Measurements from ENCODE around the gene MRPL49.

The MRPL49 gene

DNA sequence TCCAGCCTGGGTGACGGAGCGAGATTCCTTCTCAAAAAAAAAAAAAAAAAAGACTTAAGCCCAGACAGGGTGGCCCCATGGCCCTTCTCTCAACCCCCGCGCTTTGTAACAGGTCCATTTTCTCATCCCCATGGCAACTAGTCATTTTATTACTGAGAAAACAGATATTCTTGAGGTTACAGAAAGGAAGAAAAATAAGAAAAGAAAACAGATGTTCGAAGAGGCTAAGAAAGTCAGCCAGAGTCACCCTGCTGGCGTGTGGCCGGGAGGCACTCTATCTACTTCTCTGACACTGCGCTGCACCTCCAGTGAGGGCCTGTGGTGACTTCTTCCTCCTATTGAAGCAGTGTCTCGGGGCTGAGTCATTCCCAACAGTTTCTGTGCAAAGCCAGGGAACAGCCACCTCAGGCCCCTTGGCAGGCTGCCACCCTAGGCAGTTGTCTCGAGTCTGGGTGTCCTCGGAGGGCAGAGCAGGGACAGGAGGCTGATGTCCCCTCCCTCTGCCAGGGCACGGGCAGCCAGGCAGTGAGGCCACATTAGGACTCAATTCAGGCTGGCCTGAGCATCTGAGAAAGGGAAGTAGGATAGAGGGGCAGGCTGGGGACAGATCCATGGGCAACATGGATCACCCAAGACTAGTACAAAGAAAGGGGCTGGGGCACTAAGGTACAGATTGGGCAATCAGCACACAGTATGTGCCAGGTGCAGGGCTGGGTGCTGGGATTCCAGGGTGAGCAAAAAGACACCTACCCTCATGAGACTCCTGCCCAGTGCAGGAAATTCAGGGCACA is 28.6 kb downstream of the MRPL49 start:
- FAIRE-seq (peak; percentile 69), DNase-seq (ENCODE audit: insufficient read length, low spot score) (peak; percentile 87)
- peak; percentile 28; the same call in 1 of the 2 replicates for TF ChIP-seq POLR2A (IDR thresholded peaks at IDR 0.05; ENCODE audit: low read depth, low read length)

GRCh38 chr11:65151331-65151899 is 29.3 kb downstream of the MRPL49 start:
- TF ChIP-seq POLR2A (IDR thresholded peaks at IDR 0.05; ENCODE audit: low read depth, low read length): no peak
- no peak for DNase-seq (ENCODE audit: insufficient read length, low spot score)
- no peak for FAIRE-seq

GRCh38 chr11:65152122-65152521 is 30.0 kb downstream of the MRPL49 start:
- DNase-seq (ENCODE audit: insufficient read length, low spot score): no peak
- no peak for FAIRE-seq
- TF ChIP-seq POLR2A (IDR thresholded peaks at IDR 0.05; ENCODE audit: low read depth, low read length): no peak

DNA sequence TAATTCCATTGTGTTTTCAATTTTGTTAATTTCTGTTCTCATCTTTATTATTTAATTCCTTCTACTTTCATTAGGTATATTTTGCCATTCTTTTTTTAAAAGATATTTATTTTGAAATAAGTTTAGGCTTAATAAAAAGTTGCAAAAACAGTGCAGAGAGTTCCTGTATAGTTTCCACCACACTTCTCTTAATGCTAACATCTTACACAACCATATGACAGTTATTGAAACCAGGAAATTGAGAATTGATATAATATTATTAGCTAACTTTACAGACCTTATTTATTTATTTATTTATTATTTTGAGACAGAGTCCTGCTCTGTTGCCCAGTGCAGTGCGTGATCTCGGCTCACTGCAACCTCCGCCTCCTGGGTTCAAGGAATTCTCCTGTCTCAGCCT is 34.1 kb downstream of the MRPL49 start:
- FAIRE-seq (no peak), DNase-seq (ENCODE audit: insufficient read length, low spot score) (no peak)
- no peak for TF ChIP-seq POLR2A (IDR thresholded peaks at IDR 0.05; ENCODE audit: low read depth, low read length)

DNA sequence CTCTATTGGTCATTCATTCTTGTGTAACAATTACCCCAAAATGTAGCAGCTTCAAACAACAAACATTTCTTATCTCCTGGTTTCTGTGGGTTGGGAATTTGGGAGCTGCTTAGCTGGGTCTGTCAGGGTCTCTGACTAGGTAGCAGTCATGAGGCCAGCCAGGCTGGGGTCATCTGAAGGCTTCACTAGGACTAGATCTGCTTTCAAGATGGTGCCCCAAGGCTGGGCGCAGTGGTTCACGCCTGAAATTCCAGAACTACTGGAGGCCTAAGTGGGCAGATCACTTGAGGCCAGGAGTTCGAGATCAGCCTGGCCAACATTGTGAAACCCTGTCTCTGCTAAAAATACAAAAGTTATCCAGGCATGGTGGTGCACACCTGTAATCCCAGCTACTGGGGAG is 34.8 kb downstream of the MRPL49 start:
- TF ChIP-seq POLR2A (IDR thresholded peaks at IDR 0.05; ENCODE audit: low read depth, low read length): no peak
- FAIRE-seq (no peak), DNase-seq (ENCODE audit: insufficient read length, low spot score) (no peak)

- DNase-seq (ENCODE audit: insufficient read length, low spot score) (no peak), FAIRE-seq (no peak)
- TF ChIP-seq POLR2A (IDR thresholded peaks at IDR 0.05; ENCODE audit: low read depth, low read length): no peak
These were observed 35.2 kb downstream of the MRPL49 start for GRCh38 chr11:65157336-65157735.

GRCh38 chr11:65159012-65159411 is 36.9 kb downstream of the MRPL49 start:
- no peak for FAIRE-seq
- TF ChIP-seq POLR2A (IDR thresholded peaks at IDR 0.05; ENCODE audit: low read depth, low read length): no peak
- DNase-seq (ENCODE audit: insufficient read length, low spot score): no peak

DNA sequence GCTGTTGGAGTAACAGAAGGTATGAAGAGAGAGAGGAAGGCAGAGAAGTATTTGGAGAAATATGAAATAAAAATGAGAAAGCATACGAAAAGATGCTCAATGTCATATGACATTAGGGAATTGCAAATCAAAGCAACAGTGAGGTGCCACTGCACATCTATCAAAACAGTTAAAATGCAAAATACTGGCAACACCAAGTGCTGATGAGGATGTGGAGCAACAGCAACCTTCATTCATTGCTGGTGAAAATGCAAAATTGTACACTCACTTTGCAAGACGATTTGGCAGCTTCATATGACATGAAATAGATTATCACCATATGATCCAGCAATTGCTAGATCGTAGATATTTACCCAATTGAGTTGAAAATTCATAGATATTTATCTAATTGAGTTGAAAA is 38.5 kb downstream of the MRPL49 start:
- FAIRE-seq: no peak

GRCh38 chr11:65163684-65164083 is 41.6 kb downstream of the MRPL49 start:
- DNase-seq (ENCODE audit: insufficient read length, low spot score) (no peak), FAIRE-seq (no peak)
- no peak for TF ChIP-seq POLR2A (IDR thresholded peaks at IDR 0.05; ENCODE audit: low read depth, low read length)

More for the DNA sequence above, 38.5 kb downstream of the MRPL49 start:
- no peak for DNase-seq (ENCODE audit: insufficient read length, low spot score)
- TF ChIP-seq POLR2A (IDR thresholded peaks at IDR 0.05; ENCODE audit: low read depth, low read length): no peak

- no peak for TF ChIP-seq POLR2A (IDR thresholded peaks at IDR 0.05; ENCODE audit: low read depth, low read length)
- DNase-seq (ENCODE audit: insufficient read length, low spot score): no peak
- no peak for FAIRE-seq
These were observed 43.5 kb downstream of the MRPL49 start for GRCh38 chr11:65165410-65166317.

GRCh38 chr11:65166893-65167292 is 44.8 kb downstream of the MRPL49 start:
- no peak for FAIRE-seq

GRCh38 chr11:65167656-65168055 is 45.5 kb downstream of the MRPL49 start:
- DNase-seq (ENCODE audit: insufficient read length, low spot score) (no peak), FAIRE-seq (no peak)
- no peak for TF ChIP-seq POLR2A (IDR thresholded peaks at IDR 0.05; ENCODE audit: low read depth, low read length)

More at GRCh38 chr11:65166893-65167292, 44.8 kb downstream of the MRPL49 start:
- no peak for TF ChIP-seq POLR2A (IDR thresholded peaks at IDR 0.05; ENCODE audit: low read depth, low read length)
- no peak for DNase-seq (ENCODE audit: insufficient read length, low spot score)

- peak; percentile 24 for DNase-seq (ENCODE audit: insufficient read length, low spot score)
- TF ChIP-seq POLR2A (IDR thresholded peaks at IDR 0.05; ENCODE audit: low read depth, low read length): no peak
- no peak for FAIRE-seq
These were observed 47.1 kb downstream of the MRPL49 start for GRCh38 chr11:65169164-65169641.

DNA sequence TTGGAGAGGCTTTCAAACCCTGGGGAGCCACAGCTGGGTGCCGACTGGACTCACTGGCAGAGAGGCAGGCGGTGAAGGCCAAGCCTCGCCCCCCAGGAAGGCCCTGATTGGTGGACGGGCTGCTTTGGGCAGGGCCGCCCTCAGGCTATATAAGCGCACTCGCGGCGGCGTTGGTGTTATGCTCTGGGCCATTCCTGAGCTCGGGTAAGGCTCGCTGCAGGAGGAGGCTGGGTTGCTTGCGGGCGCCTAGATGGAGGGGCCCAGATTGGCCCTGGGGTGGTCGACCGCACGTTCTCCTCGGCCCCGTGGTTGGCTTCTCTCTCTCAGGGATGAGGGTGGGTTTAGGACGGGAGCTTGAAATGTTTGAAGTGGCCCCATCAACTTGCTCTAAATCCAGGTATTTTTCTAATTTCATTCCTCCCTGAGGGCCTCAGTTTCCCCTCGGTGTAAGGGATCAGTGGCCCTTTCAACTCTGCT is 48.0 kb downstream of the MRPL49 start, which contains the start of gene SPDYC:
Gene SPDYC, plus strand, starts transcription at position 176 of the 477 bp plus-strand sequence. CDS start 1,125 bp downstream, outside the sequence.
- no peak for TF ChIP-seq POLR2A (IDR thresholded peaks at IDR 0.05; ENCODE audit: low read depth, low read length)
- DNase-seq (ENCODE audit: insufficient read length, low spot score) (no peak), FAIRE-seq (no peak)
